Astrocyte (in vitro differentiated cells and primary cell): ENCODE data around the gene ACTL7A.

Experiments used
- EZH2 ChIP-seq: IDR thresholded peaks from 2 replicates; pipeline ENCODE4 v1.6.1; 2012; ENCODE audit warnings: mild to moderate bottlenecking, low read length, inconsistent platforms; ENCODE audit not compliant: insufficient read depth
- TF ChIP-seq, protein P1 (sequence below): IDR thresholded peaks from 2 replicates; pipeline ENCODE4 v1.5.1; 2011; ENCODE audit warnings: low read depth, mild to moderate bottlenecking, inconsistent platforms, low read length, moderate library complexity; ENCODE audit not compliant: insufficient read depth

DNA sequence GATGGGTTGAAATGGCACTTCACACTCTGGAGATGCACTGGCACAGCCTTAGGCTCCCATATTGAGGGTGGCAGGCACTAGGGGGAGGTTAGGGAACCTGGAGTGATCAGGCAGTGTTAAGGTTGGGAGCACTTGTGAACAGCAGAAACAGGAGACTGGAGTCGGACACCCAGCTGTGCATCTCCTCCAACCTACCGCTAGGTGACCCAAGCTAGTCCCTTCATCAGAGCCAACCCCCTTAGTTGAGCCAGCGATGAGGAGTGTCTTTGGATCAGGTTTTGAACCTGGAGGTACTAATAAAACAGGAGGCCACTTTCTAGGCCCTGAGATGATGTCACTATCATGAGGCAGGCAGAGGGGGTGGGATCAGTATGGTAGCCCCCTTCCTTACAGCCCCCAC lies 8.0 kb upstream of the ACTL7A start:
- TF ChIP-seq, protein P1, sequence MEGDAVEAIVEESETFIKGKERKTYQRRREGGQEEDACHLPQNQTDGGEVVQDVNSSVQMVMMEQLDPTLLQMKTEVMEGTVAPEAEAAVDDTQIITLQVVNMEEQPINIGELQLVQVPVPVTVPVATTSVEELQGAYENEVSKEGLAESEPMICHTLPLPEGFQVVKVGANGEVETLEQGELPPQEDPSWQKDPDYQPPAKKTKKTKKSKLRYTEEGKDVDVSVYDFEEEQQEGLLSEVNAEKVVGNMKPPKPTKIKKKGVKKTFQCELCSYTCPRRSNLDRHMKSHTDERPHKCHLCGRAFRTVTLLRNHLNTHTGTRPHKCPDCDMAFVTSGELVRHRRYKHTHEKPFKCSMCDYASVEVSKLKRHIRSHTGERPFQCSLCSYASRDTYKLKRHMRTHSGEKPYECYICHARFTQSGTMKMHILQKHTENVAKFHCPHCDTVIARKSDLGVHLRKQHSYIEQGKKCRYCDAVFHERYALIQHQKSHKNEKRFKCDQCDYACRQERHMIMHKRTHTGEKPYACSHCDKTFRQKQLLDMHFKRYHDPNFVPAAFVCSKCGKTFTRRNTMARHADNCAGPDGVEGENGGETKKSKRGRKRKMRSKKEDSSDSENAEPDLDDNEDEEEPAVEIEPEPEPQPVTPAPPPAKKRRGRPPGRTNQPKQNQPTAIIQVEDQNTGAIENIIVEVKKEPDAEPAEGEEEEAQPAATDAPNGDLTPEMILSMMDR: no peak
- TF ChIP-seq EZH2: no peak
